Peyer's patch (tissue), 4 donors: ENCODE measurements around the gene SLC27A1.

Source experiments
- POLR2A ChIP-seq, 2 donors: fragments of 450-650 bp; IDR thresholded peaks; one replicate each; pipeline ENCODE4 v1.5.1; 2017; ENCODE audit warnings: antibody characterized with exemption in 2 of 2, mild to moderate bottlenecking in 2 of 2, moderate library complexity in 2 of 2
- TF ChIP-seq, protein P1 (sequence below), 6 experiments: fragments of 450-650 bp in 4 of 6; fragments of 200-600 bp in 2 of 6; sonication (generic) in 1 of 6; IDR thresholded peaks; one replicate each; pipeline ENCODE4 v1.5.1; 2017 to 2019; ENCODE audit warnings: antibody characterized with exemption in 6 of 6, mild to moderate bottlenecking in 3 of 6, moderate library complexity in 1 of 6

DNA sequence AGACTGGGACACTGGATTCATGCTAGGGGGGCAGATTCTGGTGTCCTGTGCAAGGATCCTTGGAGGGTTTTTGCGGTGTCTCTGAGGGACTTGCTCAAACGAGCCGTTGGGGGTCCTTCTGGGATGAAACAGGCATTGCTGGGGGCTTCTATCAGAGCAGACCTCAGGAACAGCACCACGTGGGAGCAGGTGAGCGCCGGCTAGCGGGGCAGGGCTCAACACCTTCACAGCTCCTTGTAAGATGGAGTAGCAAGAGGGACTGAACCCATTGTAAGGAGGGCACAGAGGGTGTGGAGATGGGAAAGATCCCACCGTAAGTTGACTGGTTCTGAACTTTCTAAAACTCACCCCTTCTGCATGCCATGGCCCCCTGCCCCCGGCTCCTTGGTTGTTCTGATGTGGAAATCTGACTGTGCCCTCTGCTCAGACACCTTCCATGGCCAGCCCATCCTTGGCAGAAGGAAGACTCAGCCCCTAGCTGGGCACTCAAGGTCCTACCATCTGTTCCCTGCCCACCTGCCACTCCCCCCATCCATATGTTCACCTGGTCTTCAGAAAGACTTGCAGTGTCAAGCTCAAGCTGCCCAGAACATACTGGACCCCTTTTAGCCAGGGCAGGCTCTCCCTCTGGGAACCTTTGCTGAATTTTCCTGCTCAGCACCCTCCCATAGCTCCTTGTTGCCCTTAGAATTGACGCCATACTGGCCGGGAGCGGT is 1.2 kb downstream of the SLC27A1 start:
- TF ChIP-seq, protein P1, sequence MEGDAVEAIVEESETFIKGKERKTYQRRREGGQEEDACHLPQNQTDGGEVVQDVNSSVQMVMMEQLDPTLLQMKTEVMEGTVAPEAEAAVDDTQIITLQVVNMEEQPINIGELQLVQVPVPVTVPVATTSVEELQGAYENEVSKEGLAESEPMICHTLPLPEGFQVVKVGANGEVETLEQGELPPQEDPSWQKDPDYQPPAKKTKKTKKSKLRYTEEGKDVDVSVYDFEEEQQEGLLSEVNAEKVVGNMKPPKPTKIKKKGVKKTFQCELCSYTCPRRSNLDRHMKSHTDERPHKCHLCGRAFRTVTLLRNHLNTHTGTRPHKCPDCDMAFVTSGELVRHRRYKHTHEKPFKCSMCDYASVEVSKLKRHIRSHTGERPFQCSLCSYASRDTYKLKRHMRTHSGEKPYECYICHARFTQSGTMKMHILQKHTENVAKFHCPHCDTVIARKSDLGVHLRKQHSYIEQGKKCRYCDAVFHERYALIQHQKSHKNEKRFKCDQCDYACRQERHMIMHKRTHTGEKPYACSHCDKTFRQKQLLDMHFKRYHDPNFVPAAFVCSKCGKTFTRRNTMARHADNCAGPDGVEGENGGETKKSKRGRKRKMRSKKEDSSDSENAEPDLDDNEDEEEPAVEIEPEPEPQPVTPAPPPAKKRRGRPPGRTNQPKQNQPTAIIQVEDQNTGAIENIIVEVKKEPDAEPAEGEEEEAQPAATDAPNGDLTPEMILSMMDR (IDR thresholded peaks at IDR 0.05) = no peak
- no peak for TF ChIP-seq POLR2A (IDR thresholded peaks at IDR 0.05)
